OCI-LY1 (cell line): ENCODE measurements around the gene WNT7B.

Source experiments
- H2AFZ ChIP-seq: fragments of 200-600 bp; sonication (generic), shearing (Covaris generic); 2 replicates; pipeline ENCODE4 v1.6.0; 2014; ENCODE audit warnings: antibody characterized with exemption, mild to moderate bottlenecking, low read length
- H3F3A ChIP-seq: fragments of 200-600 bp; sonication (generic), shearing (Covaris generic); 2 replicates; pipeline ENCODE4 v1.6.0; 2014; ENCODE audit warnings: mild to moderate bottlenecking, antibody characterized with exemption, low read length, moderate library complexity; ENCODE audit not compliant: insufficient read depth
- H3K27ac ChIP-seq: fragments of 200-600 bp; sonication (generic); 2 replicates; pipeline ENCODE4 v1.5.1; 2014; ENCODE audit warnings: low read length, mixed run types, mild to moderate bottlenecking, low read depth; ENCODE audit not compliant: poor library complexity, severe bottlenecking
- H3K27me3 ChIP-seq: fragments of 200-600 bp; sonication (generic); 2 replicates; pipeline ENCODE4 v1.6.0; 2014; ENCODE audit warnings: antibody characterized with exemption, mild to moderate bottlenecking, low read length, moderate library complexity; ENCODE audit not compliant: insufficient read depth
- H3K36me3 ChIP-seq: fragments of 200-600 bp; sonication (generic); 2 replicates; pipeline ENCODE4 v1.6.1; 2014; ENCODE audit warnings: mild to moderate bottlenecking, antibody characterized with exemption, low read length, moderate library complexity, mixed read lengths; ENCODE audit not compliant: insufficient read depth
- H3K4me1 ChIP-seq: fragments of 200-600 bp; sonication (generic); 2 replicates; pipeline ENCODE4 v1.5.1; 2014; ENCODE audit warnings: mild to moderate bottlenecking, low read length, moderate library complexity; ENCODE audit not compliant: insufficient read depth, severe bottlenecking
- H3K4me2 ChIP-seq: fragments of 200-600 bp; sonication (generic), shearing (Covaris generic); 2 replicates; pipeline ENCODE4 v1.6.1; 2014; ENCODE audit warnings: low read length
- H3K4me3 ChIP-seq: fragments of 200-600 bp; sonication (generic); 2 replicates; pipeline ENCODE4 v1.5.1; 2014; ENCODE audit warnings: low read length, low read depth, mild to moderate bottlenecking, mixed read lengths; ENCODE audit not compliant: poor library complexity, severe bottlenecking
- H3K79me2 ChIP-seq: fragments of 200-600 bp; shearing (Covaris generic); 2 replicates; pipeline ENCODE4 v1.6.1; 2016; ENCODE audit warnings: mixed run types, low read length, mixed read lengths; ENCODE audit not compliant: insufficient read depth
- H3K9ac ChIP-seq: fragments of 200-600 bp; sonication (generic), shearing (Covaris generic); 2 replicates; pipeline ENCODE4 v1.6.1; 2014; ENCODE audit warnings: mild to moderate bottlenecking, low read length, mixed read lengths
- H3K9me2 ChIP-seq: fragments of 200-600 bp; sonication (generic), shearing (Covaris generic); 2 replicates; pipeline ENCODE4 v1.6.1; 2014; ENCODE audit warnings: low read depth, mild to moderate bottlenecking, low read length, mixed read lengths
- H3K9me3 ChIP-seq: fragments of 200-600 bp; shearing (Covaris generic); 2 replicates; pipeline ENCODE4 v1.6.1; 2014; ENCODE audit warnings: low read length, mixed read lengths
- H4K20me1 ChIP-seq: fragments of 200-600 bp; sonication (generic), shearing (Covaris generic); 2 replicates; pipeline ENCODE4 v1.6.0; 2016; ENCODE audit warnings: mild to moderate bottlenecking, low read length; ENCODE audit not compliant: insufficient read depth
- EZH2 ChIP-seq: fragments of 200-600 bp; sonication (generic), shearing (Covaris generic); IDR thresholded peaks from 2 replicates; pipeline ENCODE4 v1.8.0; 2017; ENCODE audit warnings: borderline replicate concordance, mixed run types, mild to moderate bottlenecking, antibody characterized with exemption, low read length, moderate library complexity, mixed read lengths
- TF ChIP-seq, protein P1 (sequence below): fragments of 200-600 bp; sonication (generic), shearing (Covaris generic); IDR thresholded peaks from 2 replicates; pipeline ENCODE4 v1.5.1; 2017; ENCODE audit warnings: mild to moderate bottlenecking, antibody characterized with exemption, low read length, moderate library complexity, mixed read lengths

Gene WNT7B

GRCh38 chr22:45923212-45923611 is 53.8 kb downstream of the WNT7B start:
- no peak for TF ChIP-seq EZH2
- TF ChIP-seq, protein P1, sequence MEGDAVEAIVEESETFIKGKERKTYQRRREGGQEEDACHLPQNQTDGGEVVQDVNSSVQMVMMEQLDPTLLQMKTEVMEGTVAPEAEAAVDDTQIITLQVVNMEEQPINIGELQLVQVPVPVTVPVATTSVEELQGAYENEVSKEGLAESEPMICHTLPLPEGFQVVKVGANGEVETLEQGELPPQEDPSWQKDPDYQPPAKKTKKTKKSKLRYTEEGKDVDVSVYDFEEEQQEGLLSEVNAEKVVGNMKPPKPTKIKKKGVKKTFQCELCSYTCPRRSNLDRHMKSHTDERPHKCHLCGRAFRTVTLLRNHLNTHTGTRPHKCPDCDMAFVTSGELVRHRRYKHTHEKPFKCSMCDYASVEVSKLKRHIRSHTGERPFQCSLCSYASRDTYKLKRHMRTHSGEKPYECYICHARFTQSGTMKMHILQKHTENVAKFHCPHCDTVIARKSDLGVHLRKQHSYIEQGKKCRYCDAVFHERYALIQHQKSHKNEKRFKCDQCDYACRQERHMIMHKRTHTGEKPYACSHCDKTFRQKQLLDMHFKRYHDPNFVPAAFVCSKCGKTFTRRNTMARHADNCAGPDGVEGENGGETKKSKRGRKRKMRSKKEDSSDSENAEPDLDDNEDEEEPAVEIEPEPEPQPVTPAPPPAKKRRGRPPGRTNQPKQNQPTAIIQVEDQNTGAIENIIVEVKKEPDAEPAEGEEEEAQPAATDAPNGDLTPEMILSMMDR: no peak
- no peaks in the 10 kb centered on the region; the same call in 1 of the 2 replicates for H3K27me3 ChIP-seq

GRCh38 chr22:45922661-45923060 is 54.3 kb downstream of the WNT7B start:
- no peaks in the 10 kb centered on the region for H3F3A ChIP-seq
- H2AFZ ChIP-seq: no peak overlapping the region
- H4K20me1 ChIP-seq: no peaks in the 10 kb centered on the region
- no peaks in the 10 kb centered on the region for H3K36me3 ChIP-seq
- no peaks in the 10 kb centered on the region for H3K9me2 ChIP-seq
- H3K27me3 ChIP-seq: no peaks in the 10 kb centered on the region; the same call in 1 of the 2 replicates
- H3K27ac ChIP-seq: no peak overlapping the region
- H3K4me2 ChIP-seq: no peak overlapping the region
- H3K9ac ChIP-seq: no peak overlapping the region
- H3K9me3 ChIP-seq: no peaks in the 10 kb centered on the region
- TF ChIP-seq EZH2: no peak
- TF ChIP-seq, protein P1: no peak
- no peaks in the 10 kb centered on the region for H3K79me2 ChIP-seq
- H3K4me3 ChIP-seq: no peak overlapping the region
- H3K4me1 ChIP-seq: no peaks in the 10 kb centered on the region

More at GRCh38 chr22:45923212-45923611, 53.8 kb downstream of the WNT7B start:
- Histone ChIP-seq H3K9me2 (no peaks in the 10 kb centered on the region), H3K9me3 (no peaks in the 10 kb centered on the region), H3K4me3 (no peak overlapping the region), H3K4me2 (no peak overlapping the region), H3K36me3 (no peaks in the 10 kb centered on the region), H3K27ac (no peak overlapping the region), H4K20me1 (no peaks in the 10 kb centered on the region), H3K4me1 (no peaks in the 10 kb centered on the region), H3K79me2 (no peaks in the 10 kb centered on the region), H3F3A (no peaks in the 10 kb centered on the region), H3K9ac (no peak overlapping the region), H2AFZ (no peak overlapping the region)

DNA sequence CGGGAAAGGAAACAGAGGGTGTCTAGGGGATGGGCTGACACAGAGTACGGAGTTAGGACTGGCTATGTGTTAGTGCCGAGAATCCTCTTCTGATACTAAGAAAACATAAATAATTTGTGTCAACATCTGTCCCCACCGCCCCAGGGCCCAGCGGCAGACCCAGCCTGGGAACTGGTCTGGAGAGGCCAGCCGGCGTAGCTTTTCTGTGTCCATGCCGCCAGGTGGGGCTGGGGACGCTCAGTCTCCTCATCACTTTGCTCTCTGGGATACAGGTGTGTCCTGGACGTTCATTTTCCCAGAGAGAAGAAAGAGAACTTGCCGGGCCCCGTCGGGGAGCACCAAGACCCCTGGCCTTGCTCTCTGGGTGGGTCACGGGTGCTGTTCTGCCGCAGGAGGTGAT is 54.7 kb downstream of the WNT7B start:
- Histone ChIP-seq H3K9ac (no peak overlapping the region), H3K9me2 (no peaks in the 10 kb centered on the region), H3K79me2 (no peaks in the 10 kb centered on the region), H3K36me3 (no peaks in the 10 kb centered on the region), H2AFZ (no peak overlapping the region), H3K27me3 (no peaks in the 10 kb centered on the region; the same call in 1 of the 2 replicates), H3K27ac (no peak overlapping the region), H3F3A (no peaks in the 10 kb centered on the region), H3K4me2 (no peak overlapping the region), H4K20me1 (no peaks in the 10 kb centered on the region), H3K4me1 (no peaks in the 10 kb centered on the region), H3K4me3 (no peak overlapping the region), H3K9me3 (no peaks in the 10 kb centered on the region)
- TF ChIP-seq EZH2: no peak
- TF ChIP-seq, protein P1: no peak
